Mucosa of gallbladder (tissue), 1 donor: ENCODE measurements around the gene FTCD. TPM values are rescaled to one million over a fixed set of nuclear protein-coding genes. Genes with fewer than 3 reads are reported as not detected.
A peak's percentile ranks its signal among the peaks of the same experiment; 100 is the strongest.

ENCODE experiments used
- DNase-seq: peaks from one replicate; pipeline ENCODE4 v3.0.0-alpha.2; 2020; ENCODE audit warnings: low spot score
- total RNA-seq: library from RNA; stranded (reverse); gene quantifications from one replicate; pipeline ENCODE4 v1.2.1, GENCODE V29; 2021
- donor health status: DM: no; HTN: no; CAD: no.

The FTCD gene
- total RNA-seq, 1 donor from 2014 or later = 1.3 TPM

GRCh38 chr21:46093668-46094400, 61.5 kb downstream of the FTCD start:
- peak; percentile 8 for DNase-seq

- DNase-seq = peak; percentile 9
Measured at GRCh38 chr21:46092811-46093667, 62.3 kb downstream of the FTCD start.

GRCh38 chr21:46092026-46092764, 63.2 kb downstream of the FTCD start:
- DNase-seq = peak; percentile 64

GRCh38 chr21:46091631-46092025, 63.8 kb downstream of the FTCD start:
- DNase-seq = peak; percentile 9

GRCh38 chr21:46091118-46091517, 64.3 kb downstream of the FTCD start:
- DNase-seq = no peak

- DNase-seq = no peak
Measured at GRCh38 chr21:46089285-46089684, 66.1 kb downstream of the FTCD start.

- DNase-seq = no peak
Measured at GRCh38 chr21:46088189-46088588, 67.2 kb downstream of the FTCD start.

- DNase-seq = no peak
Measured at GRCh38 chr21:46087641-46088040, 67.7 kb downstream of the FTCD start.

Other genes starting within 250 kb of the FTCD start
- 583 TPM for gene COL6A1, start 173.8 kb downstream of the FTCD start, total RNA-seq
- 1,004 TPM for gene COL6A2, start 57.5 kb downstream of the FTCD start, total RNA-seq
- gene SPATC1L, start 28.9 kb upstream of the FTCD start, total RNA-seq = 6.9 TPM
- 125 TPM for gene LSS, start 73.2 kb upstream of the FTCD start, total RNA-seq
- 107 TPM for gene MCM3AP, start 130.0 kb upstream of the FTCD start, total RNA-seq
- 8.9 TPM for gene YBEY, start 130.8 kb upstream of the FTCD start, total RNA-seq
- gene C21orf58, start 168.3 kb upstream of the FTCD start, total RNA-seq = 4.4 TPM
- 31.0 TPM for gene PCNT, start 168.6 kb upstream of the FTCD start, total RNA-seq